SU-DHL-6 (cell line): ENCODE data around the gene TSHZ2.

Source experiments
- H2AFZ ChIP-seq: fragments of 200-600 bp; sonication (generic); 2 replicates; pipeline ENCODE4 v1.6.1; 2014; ENCODE audit warnings: low read depth, mild to moderate bottlenecking, moderate library complexity, mixed read lengths, antibody characterized with exemption, low read length; ENCODE audit not compliant: severe bottlenecking
- H3F3A ChIP-seq: fragments of 200-600 bp; shearing (Covaris generic); 2 replicates; pipeline ENCODE4 v1.6.0; 2016; ENCODE audit warnings: antibody characterized with exemption, mild to moderate bottlenecking; ENCODE audit not compliant: insufficient read depth
- H3K27ac ChIP-seq: fragments of 200-600 bp; sonication (generic); 2 replicates; pipeline ENCODE4 v1.5.1; 2016; ENCODE audit warnings: low read depth, mild to moderate bottlenecking, low read length, moderate library complexity, mixed read lengths
- H3K27me3 ChIP-seq: fragments of 200-600 bp; sonication (generic), shearing (Covaris generic); 2 replicates; pipeline ENCODE4 v1.6.0; 2014; ENCODE audit warnings: mild to moderate bottlenecking, low read length
- H3K36me3 ChIP-seq: fragments of 200-600 bp; sonication (generic); 2 replicates; pipeline ENCODE4 v1.6.1; 2014; ENCODE audit warnings: mild to moderate bottlenecking, low read length, mixed read lengths
- H3K4me2 ChIP-seq: fragments of 300-600, 200-600 bp; shearing (Covaris generic), sonication (generic); 2 replicates; pipeline ENCODE4 v1.6.0; 2014; ENCODE audit warnings: low read length, low read depth, mild to moderate bottlenecking; ENCODE audit not compliant: poor library complexity, severe bottlenecking
- H3K4me3 ChIP-seq: fragments of 200-600 bp; sonication (generic); 2 replicates; pipeline ENCODE4 v1.5.1; 2014; ENCODE audit warnings: antibody characterized with exemption, low read length, mild to moderate bottlenecking, mixed read lengths; ENCODE audit not compliant: insufficient read depth, poor library complexity, severe bottlenecking
- H3K79me2 ChIP-seq: fragments of 200-600 bp; sonication (generic); 2 replicates; pipeline ENCODE4 v1.6.1; 2014; ENCODE audit warnings: mild to moderate bottlenecking, low read length, moderate library complexity; ENCODE audit not compliant: insufficient read depth
- H3K9ac ChIP-seq: fragments of 200-600 bp; sonication (generic); 2 replicates; pipeline ENCODE4 v1.7.0; 2014; ENCODE audit warnings: mild to moderate bottlenecking, low read length
- H3K9me2 ChIP-seq: fragments of 200-600 bp; sonication (generic); replicated peaks from 2 replicates; pipeline ENCODE4 v1.6.1; 2014; ENCODE audit warnings: low read length; ENCODE audit not compliant: insufficient read depth
- H3K9me3 ChIP-seq: fragments of 200-600 bp; sonication (generic); 2 replicates; pipeline ENCODE4 v1.6.1; 2014; ENCODE audit warnings: low read length, mixed read lengths; ENCODE audit not compliant: insufficient read depth
- H4K20me1 ChIP-seq: fragments of 200-600 bp; sonication (generic); 2 replicates; pipeline ENCODE4 v1.6.1; 2014; ENCODE audit warnings: low read depth, mild to moderate bottlenecking, antibody characterized with exemption, low read length, moderate library complexity, mixed read lengths
- EZH2phosphoT487 ChIP-seq: fragments of 200-600 bp; sonication (generic), shearing (Covaris generic); conservative IDR thresholded peaks from 2 replicates; pipeline ENCODE4 v1.6.1; 2018; ENCODE audit warnings: mild to moderate bottlenecking, antibody characterized with exemption, low read length, moderate library complexity, mixed read lengths
- TF ChIP-seq, protein P1 (sequence below): fragments of 200-600 bp; sonication (generic); IDR thresholded peaks from one replicate; pipeline ENCODE4 v1.5.1; 2017; ENCODE audit warnings: antibody characterized with exemption, mild to moderate bottlenecking, low read length, moderate library complexity; ENCODE audit not compliant: insufficient read depth, poor library complexity, severe bottlenecking

TSHZ2 gene

DNA sequence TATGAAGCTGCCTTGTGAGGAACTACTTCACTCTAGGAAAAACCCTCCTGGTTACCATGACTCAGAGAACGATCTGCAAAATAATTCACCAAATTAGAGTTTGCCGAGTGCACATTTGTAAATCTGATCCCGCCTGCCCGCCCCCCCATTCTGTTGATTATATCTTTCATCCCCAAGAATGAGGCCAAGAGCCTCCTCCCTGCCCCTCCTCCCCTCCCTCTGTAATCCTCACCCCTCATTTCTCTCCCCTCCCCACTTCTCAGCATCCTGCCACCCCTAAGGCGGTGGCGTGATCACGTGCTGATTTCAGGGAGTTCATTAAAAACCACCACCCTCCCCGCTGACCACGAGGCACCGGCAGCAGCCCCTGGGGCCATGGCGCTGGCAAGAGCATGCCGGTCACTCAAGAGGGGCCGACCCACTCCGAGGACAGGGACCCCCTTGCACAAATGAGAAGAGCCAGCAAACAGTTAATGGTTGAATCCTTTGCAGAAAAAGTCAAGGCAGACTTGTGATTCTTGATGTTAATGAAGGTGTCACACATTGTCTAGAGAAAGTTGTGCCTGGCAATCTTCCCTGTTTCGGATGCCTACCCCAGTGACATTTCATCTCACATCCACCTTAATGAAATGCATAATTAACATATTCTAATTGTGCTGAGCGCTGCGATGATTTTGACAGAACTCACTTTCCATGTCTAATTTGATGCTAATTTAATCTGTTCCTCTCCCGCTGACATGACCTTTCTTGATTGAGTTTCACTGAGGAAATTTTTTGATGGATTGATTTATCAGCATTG is 373.6 kb downstream of the TSHZ2 start:
- H3F3A ChIP-seq = no peaks in the 10 kb centered on the region
- no peak overlapping the region for H3K4me2 ChIP-seq
- TF ChIP-seq, protein P1, sequence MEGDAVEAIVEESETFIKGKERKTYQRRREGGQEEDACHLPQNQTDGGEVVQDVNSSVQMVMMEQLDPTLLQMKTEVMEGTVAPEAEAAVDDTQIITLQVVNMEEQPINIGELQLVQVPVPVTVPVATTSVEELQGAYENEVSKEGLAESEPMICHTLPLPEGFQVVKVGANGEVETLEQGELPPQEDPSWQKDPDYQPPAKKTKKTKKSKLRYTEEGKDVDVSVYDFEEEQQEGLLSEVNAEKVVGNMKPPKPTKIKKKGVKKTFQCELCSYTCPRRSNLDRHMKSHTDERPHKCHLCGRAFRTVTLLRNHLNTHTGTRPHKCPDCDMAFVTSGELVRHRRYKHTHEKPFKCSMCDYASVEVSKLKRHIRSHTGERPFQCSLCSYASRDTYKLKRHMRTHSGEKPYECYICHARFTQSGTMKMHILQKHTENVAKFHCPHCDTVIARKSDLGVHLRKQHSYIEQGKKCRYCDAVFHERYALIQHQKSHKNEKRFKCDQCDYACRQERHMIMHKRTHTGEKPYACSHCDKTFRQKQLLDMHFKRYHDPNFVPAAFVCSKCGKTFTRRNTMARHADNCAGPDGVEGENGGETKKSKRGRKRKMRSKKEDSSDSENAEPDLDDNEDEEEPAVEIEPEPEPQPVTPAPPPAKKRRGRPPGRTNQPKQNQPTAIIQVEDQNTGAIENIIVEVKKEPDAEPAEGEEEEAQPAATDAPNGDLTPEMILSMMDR = no peak
- TF ChIP-seq EZH2phosphoT487 = no peak
- H3K9me3 ChIP-seq = no peaks in the 10 kb centered on the region
- no peaks in the 10 kb centered on the region for H4K20me1 ChIP-seq
- no peak overlapping the region for H2AFZ ChIP-seq
- H3K36me3 ChIP-seq = no peaks in the 10 kb centered on the region
- no peaks in the 10 kb centered on the region for H3K79me2 ChIP-seq
- no peak overlapping the region for H3K9ac ChIP-seq
- H3K4me3 ChIP-seq = no peak overlapping the region
- H3K27me3 ChIP-seq = no peaks in the 10 kb centered on the region
- no peaks in the 10 kb centered on the region for H3K9me2 ChIP-seq
- H3K27ac ChIP-seq = no peak overlapping the region

DNA sequence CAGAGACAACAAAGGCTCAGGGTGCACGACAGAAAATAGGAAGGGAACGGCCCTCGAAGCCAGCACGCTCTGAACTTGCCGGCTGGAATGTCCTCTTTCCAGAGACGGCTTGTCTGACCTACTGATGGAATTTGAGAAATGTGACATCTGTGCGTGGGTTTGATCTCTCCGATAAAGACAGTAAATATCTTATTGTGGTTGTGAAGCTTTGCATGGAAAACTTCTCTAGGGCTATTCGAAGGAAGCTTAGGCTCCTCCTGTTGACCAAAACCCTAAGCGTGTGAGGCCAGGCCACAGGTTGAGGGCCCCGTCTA is 374.1 kb downstream of the TSHZ2 start:
- H3K27ac ChIP-seq = no peak overlapping the region
- H3K9me3 ChIP-seq = no peaks in the 10 kb centered on the region
- no peaks in the 10 kb centered on the region for H4K20me1 ChIP-seq
- TF ChIP-seq EZH2phosphoT487 = no peak
- TF ChIP-seq, protein P1 = no peak
- H2AFZ ChIP-seq = no peak overlapping the region
- no peaks in the 10 kb centered on the region for H3F3A ChIP-seq
- no peaks in the 10 kb centered on the region for H3K36me3 ChIP-seq
- H3K4me2 ChIP-seq = no peak overlapping the region
- H3K27me3 ChIP-seq = no peaks in the 10 kb centered on the region
- H3K9me2 ChIP-seq = no peaks in the 10 kb centered on the region
- no peak overlapping the region for H3K9ac ChIP-seq
- no peaks in the 10 kb centered on the region for H3K79me2 ChIP-seq
- H3K4me3 ChIP-seq = no peak overlapping the region

DNA sequence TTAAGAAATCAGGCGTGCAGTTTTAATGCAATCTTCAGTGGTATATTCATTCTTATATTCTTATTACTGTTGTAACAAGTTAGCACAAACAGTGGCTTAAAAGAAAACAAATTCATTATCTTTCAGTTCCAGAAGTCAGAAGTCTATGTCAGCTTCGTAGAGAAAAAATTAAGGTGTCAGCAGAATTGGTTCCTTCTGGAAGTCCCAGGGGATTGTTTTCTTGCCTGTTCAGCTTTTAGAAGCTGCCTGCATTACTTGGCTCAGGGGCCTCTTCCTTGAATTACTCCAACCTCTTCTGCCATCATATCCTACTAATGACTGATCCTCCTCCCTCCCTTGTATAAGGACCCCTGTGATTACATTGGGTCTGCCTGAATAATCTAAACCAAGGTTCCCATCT is 377.6 kb downstream of the TSHZ2 start:
- H4K20me1 ChIP-seq = no peaks in the 10 kb centered on the region
- H3K27me3 ChIP-seq = no peaks in the 10 kb centered on the region
- H3F3A ChIP-seq = no peaks in the 10 kb centered on the region
- H3K4me3 ChIP-seq = no peak overlapping the region
- no peak overlapping the region for H3K9ac ChIP-seq
- no peak overlapping the region for H3K27ac ChIP-seq
- TF ChIP-seq EZH2phosphoT487 = no peak
- TF ChIP-seq, protein P1 = no peak
- no peaks in the 10 kb centered on the region for H3K9me2 ChIP-seq
- H3K36me3 ChIP-seq = no peaks in the 10 kb centered on the region
- no peak overlapping the region for H2AFZ ChIP-seq
- H3K9me3 ChIP-seq = no peaks in the 10 kb centered on the region
- no peak overlapping the region for H3K4me2 ChIP-seq
- no peaks in the 10 kb centered on the region for H3K79me2 ChIP-seq
